Lower lobe of right lung (tissue), 2 donors: ENCODE data around the gene CISH. TPM values are rescaled to one million over a fixed set of nuclear protein-coding genes. Genes with fewer than 3 reads are reported as not detected.

ENCODE experiments used
- ATAC-seq, 2 donors: fragments of 200-7000 bp; cut with Tn5 transposase; one replicate each; pipeline ENCODE4 v1.9.1; 2020 to 2022; ENCODE audit warnings: mild to moderate bottlenecking in 2 of 2, moderate library complexity in 2 of 2
- DNase-seq: peaks from one replicate; pipeline ENCODE4 v3.0.0-alpha.2; 2020
- H3K27ac ChIP-seq: fragments of 200-600 bp; one replicate; pipeline ENCODE4 v1.8.0; 2022
- H3K27me3 ChIP-seq: fragments of 200-600 bp; one replicate; pipeline ENCODE4 v1.8.0; 2022; ENCODE audit warnings: low read depth
- H3K36me3 ChIP-seq: fragments of 200-600 bp; one replicate; pipeline ENCODE4 v1.8.0; 2022; ENCODE audit warnings: mild to moderate bottlenecking
- H3K4me1 ChIP-seq: fragments of 200-600 bp; one replicate; pipeline ENCODE4 v1.8.0; 2022
- H3K4me3 ChIP-seq: fragments of 200-600 bp; one replicate; pipeline ENCODE4 v1.8.0; 2022; ENCODE audit warnings: mild to moderate bottlenecking
- H3K9me3 ChIP-seq: fragments of 200-600 bp; one replicate; pipeline ENCODE4 v1.8.0; 2022
- CTCF ChIP-seq: fragments of 200-600 bp; IDR thresholded peaks from one replicate; pipeline ENCODE4 v1.8.0; 2022; ENCODE audit warnings: antibody characterized with exemption, mild to moderate bottlenecking
- intact Hi-C: fragments of 100-400 bp; cut with DNase I; formaldehyde crosslinking; loops from one replicate; pipeline ENCODE4 v1.11.0; 2022
- total RNA-seq: library from RNA; stranded (reverse); fragmentation: NEBNext Ultra II Directional; extraction: Animal tissue kit (Norgen Biotek cat#: 25700); gene quantifications from one replicate; pipeline ENCODE4 v1.2.1, GENCODE V29; 2021
- donor health status: DM: no; HTN: yes; CAD: no; lungs with severe emphysema.

The CISH gene
- total RNA-seq, 1 donor from 2014 or later = 48.8 TPM

- DNase-seq = no peak
- intact Hi-C loops = no loop called here
- ATAC-seq = peak; percentile 46 to 59
Measured at GRCh38 chr3:50617096-50617791, 5.7 kb upstream of the CISH start, which contains the start of gene MAPKAPK3. Gene MAPKAPK3, plus strand, starts transcription at chr3:50617151. Its CDS starts 415 bp downstream, at chr3:50617566.

GRCh38 chr3:50616770-50617095 is 5.2 kb upstream of the CISH start:
- peak; percentile 94 for DNase-seq
- H3K9me3 ChIP-seq = no peaks in the 10 kb centered on the region
- ATAC-seq = peak; percentile 87 to 89
- peak overlapping the region; percentile 95 for H3K27ac ChIP-seq
- H3K36me3 ChIP-seq = no peaks in the 10 kb centered on the region
- no peak for TF ChIP-seq CTCF
- intact Hi-C loops = no loop called here
- H3K27me3 ChIP-seq = no peaks in the 10 kb centered on the region
- peak overlapping the region; percentile 85 for H3K4me3 ChIP-seq
- peaks cover 74% of the 10 kb centered on the region for H3K4me1 ChIP-seq

More at GRCh38 chr3:50617096-50617791, 5.7 kb upstream of the CISH start, which contains the start of gene MAPKAPK3:
- Histone ChIP-seq H3K4me1 (peaks cover 75% of the 10 kb centered on the region), H3K9me3 (no peaks in the 10 kb centered on the region), H3K27ac (peak within 1 kb of the TSS; percentile 95), H3K4me3 (peak within 1 kb of the TSS; percentile 85), H3K36me3 (no peaks in the 10 kb centered on the region), H3K27me3 (no peaks in the 10 kb centered on the region)
- TF ChIP-seq CTCF = no peak

- H3K36me3 ChIP-seq = no peaks in the 10 kb centered on the region
- DNase-seq = peak; percentile 89
- H3K4me3 ChIP-seq = peak overlapping the region; percentile 85
- no peaks in the 10 kb centered on the region for H3K9me3 ChIP-seq
- peak; percentile 66 to 68 for ATAC-seq
- peaks cover 69% of the 10 kb centered on the region for H3K4me1 ChIP-seq
- TF ChIP-seq CTCF = peak; percentile 98
- H3K27ac ChIP-seq = peak overlapping the region; percentile 95
- H3K27me3 ChIP-seq = no peaks in the 10 kb centered on the region
- intact Hi-C loops = no loop called here
Measured at GRCh38 chr3:50616003-50616769, 4.6 kb upstream of the CISH start.

GRCh38 chr3:50615190-50615589 is 3.6 kb upstream of the CISH start:
- TF ChIP-seq CTCF = no peak
- H3K36me3 ChIP-seq = no peaks in the 10 kb centered on the region
- no peak overlapping the region for H3K27ac ChIP-seq
- H3K4me1 ChIP-seq = peaks cover 69% of the 10 kb centered on the region
- DNase-seq = no peak
- intact Hi-C loops = no loop called here
- H3K9me3 ChIP-seq = no peaks in the 10 kb centered on the region
- no peak for ATAC-seq
- no peak overlapping the region for H3K4me3 ChIP-seq
- H3K27me3 ChIP-seq = no peaks in the 10 kb centered on the region

- H3K27ac ChIP-seq = peak overlapping the region; percentile 91
- peaks cover 1% of the 10 kb centered on the region for H3K36me3 ChIP-seq
- TF ChIP-seq CTCF = no peak
- peak overlapping the region; percentile 83 for H3K4me3 ChIP-seq
- H3K9me3 ChIP-seq = no peaks in the 10 kb centered on the region
- no peaks in the 10 kb centered on the region for H3K27me3 ChIP-seq
- ATAC-seq (no peak), DNase-seq (no peak)
- intact Hi-C loops = loop anchor here (5.0 kb wide), 1 partner anchor 41 kb away; no protein-coding TSS in a partner anchor
- H3K4me1 ChIP-seq = peaks cover 69% of the 10 kb centered on the region
Measured at GRCh38 chr3:50612970-50613846, 1.6 kb upstream of the CISH start.
